HEK293T (cell line): ENCODE results near the gene RHBG.
"Not testable (repeated sequence)": the region's sequence is repeated elsewhere in the genome, so short reads cannot be mapped to it uniquely, and the experiment has no call there.

Experiments used
- BHLHE40 ChIP-seq: fragments of 450-650 bp; IDR thresholded peaks from 2 replicates; pipeline ENCODE4 v1.6.1; 2016; ENCODE audit warnings: mild to moderate bottlenecking, moderate library complexity, borderline replicate concordance
- ELF4 ChIP-seq: fragments of 450-650 bp; IDR thresholded peaks from 2 replicates; pipeline ENCODE4 v1.6.1; 2017; ENCODE audit warnings: antibody characterized with exemption
- FOXA1 ChIP-seq: fragments of 450-650 bp; IDR thresholded peaks from 2 replicates; pipeline ENCODE4 v1.6.1; 2016; ENCODE audit warnings: mild to moderate bottlenecking
- FOXK2 ChIP-seq: fragments of 450-650 bp; IDR thresholded peaks from 2 replicates; pipeline ENCODE4 v1.6.1; 2016; ENCODE audit warnings: mild to moderate bottlenecking
- FOXM1 ChIP-seq: fragments of 450-650 bp; IDR thresholded peaks from 2 replicates; pipeline ENCODE4 v1.6.1; 2017; ENCODE audit warnings: mild to moderate bottlenecking, borderline replicate concordance
- HDGF ChIP-seq: fragments of 450-650 bp; IDR thresholded peaks from 2 replicates; pipeline ENCODE4 v1.6.1; 2017; ENCODE audit warnings: antibody characterized with exemption, borderline replicate concordance
- NFRKB ChIP-seq: fragments of 450-650 bp; IDR thresholded peaks from 2 replicates; pipeline ENCODE4 v1.6.1; 2016; ENCODE audit warnings: mild to moderate bottlenecking, moderate library complexity
- PKNOX1 ChIP-seq: fragments of 450-650 bp; IDR thresholded peaks from 2 replicates; pipeline ENCODE4 v1.6.1; 2016
- SP1 ChIP-seq: fragments of 450-650 bp; IDR thresholded peaks from 2 replicates; pipeline ENCODE4 v1.6.1; 2017
- SUZ12 ChIP-seq: fragments of 450-650 bp; IDR thresholded peaks from 2 replicates; pipeline ENCODE4 v1.6.1; 2016; ENCODE audit warnings: mild to moderate bottlenecking
- TARDBP ChIP-seq: fragments of 450-650 bp; IDR thresholded peaks from 2 replicates; pipeline ENCODE4 v1.6.1; 2016
- ZNF384 ChIP-seq: fragments of 450-650 bp; IDR thresholded peaks from 2 replicates; pipeline ENCODE4 v1.6.1; 2016

- TF ChIP-seq HDGF, SP1, BHLHE40, FOXM1, FOXA1, FOXK2, ZNF384, PKNOX1, ELF4, NFRKB, SUZ12, TARDBP: not testable (repeated sequence)
Observed at GRCh38 chr1:156369685-156370286, 775 bp downstream of the RHBG start.
